Ecto neural progenitor cell (in vitro differentiated cells): Measurements from ENCODE around the gene HORMAD2.
A peak's percentile ranks its signal among the peaks of the same experiment; 100 is the strongest.
"Not testable (repeated sequence)": the region's sequence is repeated elsewhere in the genome, so short reads cannot be mapped to it uniquely, and the experiment has no call there.

Experiments
- DNase-seq: peaks from one replicate; pipeline ENCODE4 v3.0.0-alpha.2; 2018; ENCODE audit warnings: low spot score

Gene HORMAD2

DNA sequence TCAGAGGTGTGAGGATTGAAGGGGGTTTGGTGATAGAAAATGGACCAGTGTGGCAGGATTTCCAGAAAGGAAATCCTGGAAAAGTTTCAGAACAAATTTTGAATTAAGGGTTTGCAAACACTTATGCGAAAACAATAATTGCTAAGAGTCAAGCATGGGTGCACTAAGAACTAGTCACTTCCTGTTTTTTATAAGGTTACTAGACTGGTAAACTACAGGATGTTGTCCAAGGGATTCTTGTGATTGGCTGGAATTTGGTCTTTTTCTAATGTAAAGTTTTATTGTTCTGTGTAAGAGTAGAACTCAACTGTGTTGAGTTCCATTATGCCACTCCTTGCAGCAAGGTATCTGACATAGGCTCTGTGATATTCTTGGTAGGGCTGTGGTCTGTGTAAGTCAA is 112.2 kb downstream of the HORMAD2 start:
- DNase-seq, result no peak

GRCh38 chr22:30193031-30193775 is 112.9 kb downstream of the HORMAD2 start:
- no peak for DNase-seq

GRCh38 chr22:30195245-30196140 is 115.2 kb downstream of the HORMAD2 start:
- DNase-seq, result no peak

GRCh38 chr22:30196141-30196879 is 116.0 kb downstream of the HORMAD2 start:
- DNase-seq, result no peak

GRCh38 chr22:30196880-30197336 is 116.6 kb downstream of the HORMAD2 start:
- no peak for DNase-seq

DNA sequence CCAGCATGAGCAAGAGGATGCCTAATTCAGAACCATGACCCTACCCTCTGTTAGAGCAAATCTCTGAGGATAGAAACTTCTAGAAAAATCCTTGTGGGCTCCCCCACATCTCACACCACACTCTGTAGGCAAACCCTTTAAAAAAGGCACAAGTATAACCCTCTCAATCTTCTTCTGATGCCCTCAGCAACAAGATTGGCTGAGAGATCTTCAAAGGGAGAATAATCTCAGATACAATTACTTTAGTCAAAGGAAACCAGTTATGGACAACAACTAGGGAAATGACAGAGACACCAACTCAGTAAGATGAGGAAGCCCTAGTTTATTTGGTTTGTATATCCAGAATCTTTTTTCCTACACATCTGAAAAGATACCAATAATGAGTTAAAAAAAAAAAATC is 117.1 kb downstream of the HORMAD2 start:
- no peak for DNase-seq

DNA sequence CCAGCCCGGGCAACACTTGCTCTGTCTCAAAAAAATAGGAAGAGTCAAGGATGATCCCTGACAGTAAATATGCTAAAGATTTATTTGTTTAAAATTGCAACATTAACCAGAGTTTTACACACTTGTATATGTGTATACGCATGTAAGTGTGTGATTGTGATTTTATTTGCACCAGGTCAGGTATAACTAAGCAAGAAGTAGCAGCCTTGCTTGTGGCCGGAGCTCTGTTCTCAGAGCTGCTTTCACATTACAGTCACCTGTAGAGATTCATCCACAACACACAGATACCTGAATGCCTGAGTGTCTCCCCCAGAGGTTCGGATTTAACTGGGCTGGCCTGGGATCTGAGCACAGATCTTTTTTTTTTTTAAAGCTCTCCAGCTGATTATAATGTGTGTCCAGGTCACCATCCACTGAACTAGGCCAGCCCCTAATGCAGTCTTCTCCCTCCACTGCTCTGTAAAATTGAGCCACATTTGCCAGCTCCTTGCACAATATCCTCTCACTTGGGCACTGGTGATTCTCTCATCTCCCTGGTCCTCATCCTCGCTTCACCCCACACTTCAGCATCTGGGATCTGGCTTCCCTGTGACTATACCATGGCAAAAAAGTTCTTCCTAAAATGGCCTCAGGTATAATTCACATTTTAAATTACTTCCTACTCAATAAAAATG is 118.0 kb downstream of the HORMAD2 start:
- no peak for DNase-seq

DNA sequence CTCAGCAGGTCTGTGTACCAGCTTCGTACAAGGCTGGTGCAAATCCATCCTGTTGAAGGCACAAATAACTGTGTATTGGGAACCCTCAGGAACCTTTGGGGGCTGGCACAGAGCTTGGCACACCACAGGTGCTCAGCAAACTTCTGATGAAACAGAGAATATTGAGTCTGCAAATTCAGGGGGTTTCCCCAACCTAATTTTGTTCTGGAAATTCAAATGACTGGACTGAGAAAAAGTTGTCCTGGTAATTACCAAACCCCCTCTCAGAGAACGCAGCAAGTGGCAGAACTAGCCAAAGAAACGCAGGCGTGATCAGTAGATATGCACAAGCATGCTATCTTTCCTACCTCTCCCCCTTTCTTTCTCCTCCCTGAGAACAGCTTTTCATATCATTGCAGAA is 118.7 kb downstream of the HORMAD2 start:
- no peak for DNase-seq

DNA sequence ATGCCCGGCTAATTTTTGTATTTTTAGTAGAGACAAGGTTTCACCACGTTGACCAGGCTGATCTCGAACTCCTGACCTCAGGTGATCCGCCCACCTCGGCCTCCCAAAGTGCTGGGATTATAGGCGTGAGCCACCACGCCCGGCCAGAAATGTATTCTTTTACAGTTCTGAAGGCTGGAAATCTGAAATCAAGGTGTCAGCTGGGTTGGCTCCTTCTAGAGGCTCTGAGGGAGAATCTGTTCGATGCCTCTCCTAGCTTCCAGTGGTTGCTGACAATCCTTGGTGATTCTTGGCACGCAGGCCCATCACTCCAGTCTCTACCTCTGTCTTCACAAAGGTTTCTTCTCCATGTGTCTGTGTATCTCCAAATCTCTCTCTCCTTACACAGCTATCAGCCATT is 120.6 kb downstream of the HORMAD2 start:
- not testable (repeated sequence) for DNase-seq

DNA sequence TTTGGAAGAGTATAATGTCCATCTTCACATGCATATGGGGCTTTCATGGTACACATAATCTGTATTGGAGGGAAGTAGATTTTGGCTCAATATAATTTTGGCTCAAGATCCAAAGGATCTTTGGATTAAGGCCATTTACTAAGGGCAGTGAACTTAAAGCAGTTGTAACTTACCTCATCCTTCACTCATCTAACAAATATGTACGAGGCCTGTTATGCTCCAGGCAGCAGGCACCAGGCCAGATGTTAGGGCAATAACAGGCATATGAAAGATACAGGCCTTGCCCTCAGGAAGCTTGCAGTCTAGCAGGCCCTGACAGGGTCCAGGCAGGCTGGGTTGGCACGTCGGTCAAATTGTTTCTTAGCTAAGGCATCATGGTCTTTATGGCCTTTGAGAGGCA is 121.7 kb downstream of the HORMAD2 start:
- DNase-seq, result no peak

GRCh38 chr22:30202531-30203006 is 122.3 kb downstream of the HORMAD2 start:
- DNase-seq, result no peak

DNA sequence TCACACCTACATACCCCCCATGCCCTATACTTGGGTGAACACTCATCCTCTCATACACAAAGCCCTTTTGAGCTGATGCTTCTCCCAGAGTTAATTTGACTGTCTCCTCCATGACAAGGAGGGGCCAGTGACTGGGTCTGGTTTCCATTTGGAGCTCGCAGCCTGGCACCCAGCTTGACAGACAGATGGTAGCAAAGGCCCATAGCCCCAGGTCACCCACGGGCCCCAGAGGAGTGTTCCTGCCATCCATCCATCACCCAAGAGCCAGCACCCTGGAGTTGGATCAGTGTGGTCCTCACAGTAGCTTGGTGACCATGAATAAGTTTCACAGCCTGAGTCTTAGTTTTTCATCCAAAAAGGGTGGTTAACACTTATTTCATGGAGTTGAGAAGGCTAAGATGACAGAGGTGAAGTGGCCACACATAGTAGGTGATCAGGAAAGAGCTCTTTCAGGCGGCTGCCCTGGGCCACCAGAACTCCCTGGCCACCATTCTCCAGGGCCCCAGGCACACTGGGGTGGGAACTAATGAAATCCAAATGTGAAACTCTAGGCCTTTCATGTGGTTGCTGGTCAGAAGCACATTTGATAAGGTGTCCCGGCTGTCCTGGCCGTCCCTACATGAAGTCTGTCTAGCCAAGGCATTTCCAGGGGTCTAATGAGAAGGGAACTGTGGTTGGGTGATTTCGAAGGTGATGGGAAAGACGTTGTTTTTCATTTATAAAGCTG is 123.9 kb downstream of the HORMAD2 start:
- no peak for DNase-seq

DNA sequence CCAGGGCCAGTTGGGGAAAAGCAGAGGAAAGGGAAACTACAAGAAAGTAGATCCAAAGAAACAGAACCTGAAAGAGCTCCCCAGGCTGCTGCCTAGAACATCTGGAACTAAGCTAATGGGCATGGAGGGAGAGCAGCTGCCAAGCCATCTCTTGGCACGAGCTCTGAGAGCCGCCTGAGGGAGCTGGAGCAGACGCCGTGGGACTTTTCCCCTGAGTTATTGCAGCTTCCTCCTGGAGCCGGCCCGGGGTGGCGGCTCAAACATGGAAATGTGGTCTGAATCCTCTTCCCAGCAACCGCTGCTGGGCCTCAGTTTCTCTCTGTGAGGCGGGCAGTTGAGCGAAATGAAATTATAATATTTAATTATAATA is 124.5 kb downstream of the HORMAD2 start:
- no peak for DNase-seq

- DNase-seq, result no peak
Measured at GRCh38 chr22:30205281-30206115, 125.2 kb downstream of the HORMAD2 start.

- DNase-seq, result peak; percentile 69
Measured at GRCh38 chr22:30206944-30207343, 126.7 kb downstream of the HORMAD2 start.

DNA sequence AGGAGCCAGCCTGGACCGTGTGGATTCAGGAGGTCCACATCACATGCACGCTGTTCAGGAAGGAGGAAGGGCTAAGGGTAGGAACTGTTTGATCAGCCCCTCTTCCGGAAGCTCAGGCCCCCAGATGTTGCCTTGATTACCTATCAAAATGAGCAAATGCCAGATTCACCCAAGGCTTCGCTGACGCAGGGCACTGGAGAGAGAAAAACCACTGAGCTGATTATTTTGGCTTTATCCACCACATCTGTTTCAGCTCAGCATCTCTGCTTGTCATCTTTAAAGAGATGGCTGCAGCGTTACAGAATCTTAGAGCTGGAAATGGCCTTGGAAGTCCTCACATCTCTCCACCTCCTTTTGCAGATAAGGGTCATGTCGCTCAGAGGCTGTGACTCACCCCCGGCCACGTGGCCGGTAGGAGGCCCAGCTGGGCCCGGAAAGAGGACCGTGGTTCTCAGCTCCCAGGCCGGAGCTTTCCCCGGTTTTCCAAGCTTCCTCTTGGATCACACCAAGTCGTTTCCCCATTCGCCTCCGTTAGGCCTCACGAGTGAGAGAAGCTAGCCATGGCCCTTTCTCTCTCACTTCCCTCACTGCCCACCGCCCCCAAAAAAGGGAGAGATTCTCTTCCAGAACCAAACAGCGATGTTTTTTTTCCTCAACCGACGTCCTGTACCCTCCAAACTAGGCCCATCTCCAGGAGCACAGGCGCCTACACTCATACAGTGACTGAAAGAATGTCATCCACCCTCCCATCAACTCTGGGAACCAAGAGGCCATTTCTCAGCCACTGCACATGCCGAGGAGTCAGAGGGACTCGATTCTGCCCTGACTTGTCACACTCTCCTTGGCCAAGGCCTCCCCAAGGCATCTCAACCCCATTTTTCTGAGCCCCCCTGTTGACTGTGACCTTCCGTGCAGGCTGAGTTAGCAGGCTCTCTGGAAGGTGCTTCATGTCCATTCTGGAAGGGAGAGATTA is 128.7 kb downstream of the HORMAD2 start:
- no peak for DNase-seq

- no peak for DNase-seq
Measured at GRCh38 chr22:30209642-30210041, 129.4 kb downstream of the HORMAD2 start.

DNA sequence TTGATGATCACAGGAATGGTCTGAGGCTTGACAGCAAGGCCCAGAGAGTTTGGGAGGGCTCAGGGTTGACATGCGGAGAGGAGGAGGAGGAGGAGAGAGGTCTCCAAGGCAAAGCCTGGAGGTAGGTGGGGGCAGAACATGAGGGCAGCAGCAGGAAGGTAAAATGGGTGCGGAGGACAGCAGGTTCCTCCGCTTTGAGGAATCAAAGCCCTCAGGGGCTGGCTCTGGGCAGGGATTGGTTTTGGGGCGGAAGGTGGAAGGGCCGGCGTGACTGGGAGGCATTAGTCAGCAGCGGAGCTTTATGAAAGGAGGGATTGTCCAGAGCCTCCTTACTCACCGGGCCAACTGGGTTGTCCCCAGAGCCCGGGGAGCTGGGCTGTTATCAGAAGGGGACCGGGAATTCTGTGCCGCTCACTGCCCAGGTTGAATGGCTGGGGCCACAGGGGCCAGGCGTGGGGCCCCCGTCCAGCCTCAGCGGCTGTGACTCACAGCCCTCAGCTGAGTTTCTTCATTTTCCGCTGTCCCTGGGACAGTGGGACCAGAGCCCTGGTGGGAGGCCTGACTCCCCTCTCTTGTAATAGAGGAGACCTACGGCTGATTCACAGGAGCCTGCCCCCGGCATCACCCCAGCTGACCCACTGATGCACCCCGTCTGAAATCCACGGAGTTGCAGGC is 130.1 kb downstream of the HORMAD2 start:
- DNase-seq, result peak; percentile 59
